ENCODE data around the gene HOMEZ.

The HOMEZ gene

GRCh38 chr14:23307687-23308644 is 22.0 kb upstream of the HOMEZ start:
- FAIRE-seq, result no peak
- peak; percentile 25 for DNase-seq (ENCODE audit: low spot score)

GRCh38 chr14:23307146-23307530 is 21.2 kb upstream of the HOMEZ start:
- DNase-seq (ENCODE audit: low spot score) (no peak), FAIRE-seq (no peak)

- FAIRE-seq, result peak; percentile 48
- peak; percentile 83 for DNase-seq (ENCODE audit: low spot score)
These were observed 20.6 kb upstream of the HOMEZ start, which contains the start of gene BCL2L2 for GRCh38 chr14:23306412-23307145. BCL2L2 (plus strand) TSS chr14:23306833; CDS start chr14:23307768, 935 bp downstream.

GRCh38 chr14:23302290-23303225 is 16.6 kb upstream of the HOMEZ start, which contains the start of gene PPP1R3E:
PPP1R3E (minus strand) TSS chr14:23302859; CDS start chr14:23302576, 283 bp downstream.
- FAIRE-seq, result no peak
- DNase-seq (ENCODE audit: low spot score), result peak; percentile 48

GRCh38 chr14:23301969-23302289 is 16.0 kb upstream of the HOMEZ start:
- FAIRE-seq (no peak), DNase-seq (ENCODE audit: low spot score) (no peak)

- DNase-seq (ENCODE audit: low spot score), result peak; percentile 97
- FAIRE-seq, result peak; percentile 13
These were observed 15.5 kb upstream of the HOMEZ start for GRCh38 chr14:23301288-23301968.

- DNase-seq (ENCODE audit: low spot score), result peak; percentile 30
- no peak for FAIRE-seq
These were observed 14.8 kb upstream of the HOMEZ start for GRCh38 chr14:23300687-23301223.

- FAIRE-seq (no peak), DNase-seq (ENCODE audit: low spot score) (no peak)
These were observed 14.2 kb upstream of the HOMEZ start for GRCh38 chr14:23299986-23300686.

- FAIRE-seq, result no peak
- peak; percentile 35 for DNase-seq (ENCODE audit: low spot score)
These were observed 13.5 kb upstream of the HOMEZ start for GRCh38 chr14:23299211-23299957.

- FAIRE-seq (no peak), DNase-seq (ENCODE audit: low spot score) (no peak)
These were observed 11.8 kb upstream of the HOMEZ start for GRCh38 chr14:23297611-23298277.

- FAIRE-seq, result no peak
- no peak for DNase-seq (ENCODE audit: low spot score)
These were observed 11.2 kb upstream of the HOMEZ start for GRCh38 chr14:23297096-23297495.

GRCh38 chr14:23296012-23296777 is 10.3 kb upstream of the HOMEZ start:
- FAIRE-seq, result no peak
- no peak for DNase-seq (ENCODE audit: low spot score)

GRCh38 chr14:23294734-23295561 is 9.0 kb upstream of the HOMEZ start:
- DNase-seq (ENCODE audit: low spot score) (peak; percentile 36), FAIRE-seq (no peak)

- DNase-seq (ENCODE audit: low spot score) (no peak), FAIRE-seq (no peak)
These were observed 1.1 kb upstream of the HOMEZ start for GRCh38 chr14:23286902-23287479.

- no peak for DNase-seq (ENCODE audit: low spot score)
- no peak for FAIRE-seq
These were observed 357 bp downstream of the HOMEZ start for GRCh38 chr14:23285530-23286019.

Measured in urothelium cell line (cell line).